Pons (tissue), 1 donor: ENCODE data around the gene CFAP107.
"Not testable (repeated sequence)": the region's sequence is repeated elsewhere in the genome, so short reads cannot be mapped to it uniquely, and the experiment has no call there.

ENCODE experiments used
- DNase-seq: peaks from one replicate; pipeline ENCODE4 v3.0.0-alpha.2; 2016; ENCODE audit warnings: low spot score

CFAP107 gene

GRCh38 chr1:12778907-12779306 is 32.9 kb downstream of the CFAP107 start:
- DNase-seq, result no peak

GRCh38 chr1:12781488-12781887 is 35.5 kb downstream of the CFAP107 start:
- DNase-seq, result not testable (repeated sequence)

GRCh38 chr1:12783783-12784182 is 37.8 kb downstream of the CFAP107 start:
- not testable (repeated sequence) for DNase-seq

GRCh38 chr1:12784729-12785128 is 38.7 kb downstream of the CFAP107 start:
- DNase-seq, result not testable (repeated sequence)

GRCh38 chr1:12791097-12791496 is 45.1 kb downstream of the CFAP107 start, which contains the start of gene PRAMEF1:
PRAMEF1 (plus strand) TSS chr1:12791397; CDS start chr1:12793228, 1,831 bp downstream.
- DNase-seq, result not testable (repeated sequence)

GRCh38 chr1:12798911-12799310 is 52.9 kb downstream of the CFAP107 start:
- no peak for DNase-seq

GRCh38 chr1:12799730-12800129 is 53.7 kb downstream of the CFAP107 start:
- DNase-seq, result no peak

GRCh38 chr1:12809933-12810332 is 63.9 kb downstream of the CFAP107 start:
- no peak for DNase-seq

- DNase-seq, result no peak
These were observed 64.8 kb downstream of the CFAP107 start for GRCh38 chr1:12810691-12811408.

GRCh38 chr1:12811409-12811784 is 65.4 kb downstream of the CFAP107 start:
- DNase-seq, result no peak
